Measurements from ENCODE around the gene WDFY3.
A peak's percentile ranks its signal among the peaks of the same experiment; 100 is the strongest.

Gene WDFY3

GRCh38 chr4:84977396-84977795, 10.9 kb upstream of the WDFY3 start:
- H3K4me2 ChIP-seq (ENCODE audit: low read depth, low read length, poor library complexity, severe bottlenecking), result no peak overlapping the region
- H3K9me2 ChIP-seq (replicated peaks; ENCODE audit: low read depth, low read length), result no peaks in the 10 kb centered on the region
- H4K20me1 ChIP-seq (ENCODE audit: insufficient read depth, low read length, poor library complexity, severe bottlenecking), result no peaks in the 10 kb centered on the region
- H3K27me3 ChIP-seq (ENCODE audit: insufficient read depth, low read length, poor library complexity, severe bottlenecking), result no peaks in the 10 kb centered on the region
- H3K4me1 ChIP-seq (ENCODE audit: insufficient read depth, low read length, poor library complexity, severe bottlenecking), result no peaks in the 10 kb centered on the region
- H3K4me3 ChIP-seq (ENCODE audit: low read length, poor library complexity, severe bottlenecking), result no peak overlapping the region
- H3F3A ChIP-seq (ENCODE audit: low read depth), result no peaks in the 10 kb centered on the region
- H2AFZ ChIP-seq (ENCODE audit: low read length), result no peak overlapping the region
- no peaks in the 10 kb centered on the region for H3K9me3 ChIP-seq (ENCODE audit: insufficient read depth, low read depth, low read length)
- TF ChIP-seq EZH2phosphoT487 (IDR thresholded peaks at IDR 0.05; ENCODE audit: borderline replicate concordance) (no peak), CTCF (conservative IDR thresholded peaks at IDR 0.05; ENCODE audit: low read length) (no peak)
- H3K9ac ChIP-seq (ENCODE audit: low read depth, low read length, poor library complexity, severe bottlenecking), result no peak overlapping the region
- H3K79me2 ChIP-seq (ENCODE audit: insufficient read depth, low read length), result no peaks in the 10 kb centered on the region
- H3K36me3 ChIP-seq (ENCODE audit: insufficient read depth, low read length), result no peaks in the 10 kb centered on the region

GRCh38 chr4:84973856-84974255, 7.4 kb upstream of the WDFY3 start:
- Histone ChIP-seq H3K9me3 (ENCODE audit: insufficient read depth, low read depth, low read length) (no peaks in the 10 kb centered on the region), H4K20me1 (ENCODE audit: insufficient read depth, low read length, poor library complexity, severe bottlenecking) (no peaks in the 10 kb centered on the region), H3K36me3 (ENCODE audit: insufficient read depth, low read length) (no peaks in the 10 kb centered on the region), H3K4me2 (ENCODE audit: low read depth, low read length, poor library complexity, severe bottlenecking) (no peak overlapping the region), H2AFZ (ENCODE audit: low read length) (no peak overlapping the region), H3K4me3 (ENCODE audit: low read length, poor library complexity, severe bottlenecking) (no peak overlapping the region), H3K9me2 (replicated peaks; ENCODE audit: low read depth, low read length) (no peaks in the 10 kb centered on the region), H3K27me3 (ENCODE audit: insufficient read depth, low read length, poor library complexity, severe bottlenecking) (no peaks in the 10 kb centered on the region), H3F3A (ENCODE audit: low read depth) (no peaks in the 10 kb centered on the region), H3K9ac (ENCODE audit: low read depth, low read length, poor library complexity, severe bottlenecking) (no peak overlapping the region), H3K79me2 (ENCODE audit: insufficient read depth, low read length) (no peaks in the 10 kb centered on the region), H3K4me1 (ENCODE audit: insufficient read depth, low read length, poor library complexity, severe bottlenecking) (no peaks in the 10 kb centered on the region)
- TF ChIP-seq CTCF (conservative IDR thresholded peaks at IDR 0.05; ENCODE audit: low read length) (no peak), EZH2phosphoT487 (IDR thresholded peaks at IDR 0.05; ENCODE audit: borderline replicate concordance) (no peak)

- H3K4me1 ChIP-seq (ENCODE audit: insufficient read depth, low read length, poor library complexity, severe bottlenecking), result no peaks in the 10 kb centered on the region
- H3K4me3 ChIP-seq (ENCODE audit: low read length, poor library complexity, severe bottlenecking), result no peak overlapping the region
- no peaks in the 10 kb centered on the region for H3F3A ChIP-seq (ENCODE audit: low read depth)
- H2AFZ ChIP-seq (ENCODE audit: low read length), result peak overlapping the region; percentile 65
- no peaks in the 10 kb centered on the region for H3K27me3 ChIP-seq (ENCODE audit: insufficient read depth, low read length, poor library complexity, severe bottlenecking)
- H3K36me3 ChIP-seq (ENCODE audit: insufficient read depth, low read length), result no peaks in the 10 kb centered on the region
- no peaks in the 10 kb centered on the region for H3K9me2 ChIP-seq (replicated peaks; ENCODE audit: low read depth, low read length)
- TF ChIP-seq CTCF (conservative IDR thresholded peaks at IDR 0.05; ENCODE audit: low read length) (peak; percentile 76), EZH2phosphoT487 (IDR thresholded peaks at IDR 0.05; ENCODE audit: borderline replicate concordance) (no peak)
- H3K79me2 ChIP-seq (ENCODE audit: insufficient read depth, low read length), result no peaks in the 10 kb centered on the region
- no peaks in the 10 kb centered on the region for H3K9me3 ChIP-seq (ENCODE audit: insufficient read depth, low read depth, low read length)
- H3K9ac ChIP-seq (ENCODE audit: low read depth, low read length, poor library complexity, severe bottlenecking), result no peak overlapping the region
- no peaks in the 10 kb centered on the region for H4K20me1 ChIP-seq (ENCODE audit: insufficient read depth, low read length, poor library complexity, severe bottlenecking)
- H3K4me2 ChIP-seq (ENCODE audit: low read depth, low read length, poor library complexity, severe bottlenecking), result no peak overlapping the region
These were observed 4.9 kb upstream of the WDFY3 start for GRCh38 chr4:84971319-84971932.
